Osteocyte (in vitro differentiated cells): ENCODE measurements around the gene PARK7. TPM values are rescaled to one million over a fixed set of nuclear protein-coding genes. Genes with fewer than 3 reads are reported as not detected.

Experiments
- DNase-seq: peaks from one replicate; pipeline ENCODE4 v3.0.0; 2021; ENCODE audit warnings: mixed read lengths; ENCODE audit not compliant: unreplicated experiment; ENCODE audit errors: extremely low spot score
- H3K27ac Mint-ChIP-seq: one replicate; pipeline ENCODE4 v1.8.0; 2021; ENCODE audit warnings: mild to moderate bottlenecking, mixed read lengths; ENCODE audit not compliant: unreplicated experiment
- H3K27me3 Mint-ChIP-seq: one replicate; pipeline ENCODE4 v1.8.0; 2021; ENCODE audit warnings: mixed read lengths; ENCODE audit not compliant: unreplicated experiment
- H3K36me3 Mint-ChIP-seq: one replicate; pipeline ENCODE4 v1.8.0; 2021; ENCODE audit warnings: mixed read lengths; ENCODE audit not compliant: unreplicated experiment
- H3K4me1 Mint-ChIP-seq: one replicate; pipeline ENCODE4 v1.8.0; 2021; ENCODE audit warnings: mixed read lengths; ENCODE audit not compliant: unreplicated experiment
- H3K4me3 Mint-ChIP-seq: one replicate; pipeline ENCODE4 v1.8.0; 2021; ENCODE audit warnings: mild to moderate bottlenecking, moderate library complexity, mixed read lengths; ENCODE audit not compliant: unreplicated experiment
- H3K9me3 Mint-ChIP-seq: one replicate; pipeline ENCODE4 v1.8.0; 2021; ENCODE audit warnings: mixed read lengths; ENCODE audit not compliant: unreplicated experiment
- total RNA-seq: library from RNA; stranded (reverse); gene quantifications from 2 replicates; pipeline ENCODE4 v1.2.1, GENCODE V29; 2021
- TF ChIP-seq, protein P1 (sequence below): fragments of 200-600 bp; sonication (generic); IDR thresholded peaks from 2 replicates; pipeline ENCODE4 v1.5.0; 2021; ENCODE audit warnings: antibody characterized with exemption, mild to moderate bottlenecking, moderate library complexity

The PARK7 gene
- total RNA-seq, 1 donor from 2014 or later = 263 TPM

DNA sequence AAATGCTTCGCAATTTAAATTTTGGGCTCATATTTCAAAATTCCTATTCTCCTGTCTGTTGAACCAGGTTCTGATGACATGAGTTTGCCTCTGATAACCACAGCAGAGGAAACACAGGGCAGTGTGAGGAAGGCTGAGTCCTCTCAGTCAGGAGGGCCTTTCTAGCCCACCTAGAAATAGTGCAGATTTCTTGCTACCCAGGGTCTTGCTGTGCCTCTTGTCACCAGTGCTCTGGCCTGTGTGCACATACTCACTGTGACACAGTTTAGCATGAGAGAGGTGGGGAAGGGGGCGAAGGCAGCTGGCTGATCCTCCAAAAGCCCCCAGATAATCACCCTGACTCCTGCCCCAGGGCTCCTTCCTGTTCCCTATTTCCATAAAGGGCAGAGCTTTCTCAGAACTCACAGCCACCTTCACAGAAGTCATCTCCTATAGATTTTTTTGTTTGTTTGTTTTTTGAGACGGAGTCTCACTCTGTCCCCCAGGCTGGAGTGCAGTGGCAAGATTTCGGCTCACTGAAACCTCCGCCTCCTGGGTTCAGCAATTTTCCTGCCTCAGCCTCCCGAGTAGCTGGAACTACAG is 40.9 kb downstream of the PARK7 start:
- Mint-ChIP-seq H3K27me3 (no peaks in the 10 kb centered on the region), H3K4me1 (peaks cover 29% of the 10 kb centered on the region), H3K4me3 (no peak overlapping the region), H3K36me3 (no peaks in the 10 kb centered on the region), H3K9me3 (no peaks in the 10 kb centered on the region), H3K27ac (no peak overlapping the region)
- DNase-seq = no peak
- TF ChIP-seq, protein P1, sequence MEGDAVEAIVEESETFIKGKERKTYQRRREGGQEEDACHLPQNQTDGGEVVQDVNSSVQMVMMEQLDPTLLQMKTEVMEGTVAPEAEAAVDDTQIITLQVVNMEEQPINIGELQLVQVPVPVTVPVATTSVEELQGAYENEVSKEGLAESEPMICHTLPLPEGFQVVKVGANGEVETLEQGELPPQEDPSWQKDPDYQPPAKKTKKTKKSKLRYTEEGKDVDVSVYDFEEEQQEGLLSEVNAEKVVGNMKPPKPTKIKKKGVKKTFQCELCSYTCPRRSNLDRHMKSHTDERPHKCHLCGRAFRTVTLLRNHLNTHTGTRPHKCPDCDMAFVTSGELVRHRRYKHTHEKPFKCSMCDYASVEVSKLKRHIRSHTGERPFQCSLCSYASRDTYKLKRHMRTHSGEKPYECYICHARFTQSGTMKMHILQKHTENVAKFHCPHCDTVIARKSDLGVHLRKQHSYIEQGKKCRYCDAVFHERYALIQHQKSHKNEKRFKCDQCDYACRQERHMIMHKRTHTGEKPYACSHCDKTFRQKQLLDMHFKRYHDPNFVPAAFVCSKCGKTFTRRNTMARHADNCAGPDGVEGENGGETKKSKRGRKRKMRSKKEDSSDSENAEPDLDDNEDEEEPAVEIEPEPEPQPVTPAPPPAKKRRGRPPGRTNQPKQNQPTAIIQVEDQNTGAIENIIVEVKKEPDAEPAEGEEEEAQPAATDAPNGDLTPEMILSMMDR = no peak

DNA sequence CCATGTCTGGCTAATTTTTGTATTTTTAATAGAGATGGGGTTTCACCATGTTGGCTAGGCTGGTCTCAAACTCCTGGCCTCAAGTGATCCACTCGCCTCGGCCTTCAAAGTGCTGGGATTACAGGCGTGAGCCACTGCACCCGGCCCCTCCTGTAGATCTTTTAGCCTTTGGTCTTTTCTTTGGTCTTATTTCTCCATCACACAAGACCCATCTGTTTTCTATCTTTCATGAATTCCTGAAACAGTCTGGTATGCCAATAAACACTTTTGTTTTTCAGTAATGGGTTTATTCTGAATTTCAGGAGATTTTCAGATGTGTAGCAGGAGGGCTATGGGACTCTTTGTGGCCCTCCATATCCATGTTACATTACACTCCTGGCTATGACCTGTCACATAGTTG is 41.4 kb downstream of the PARK7 start:
- Mint-ChIP-seq H3K27ac (peak overlapping the region; percentile 1), H3K9me3 (no peaks in the 10 kb centered on the region), H3K27me3 (no peaks in the 10 kb centered on the region), H3K36me3 (no peaks in the 10 kb centered on the region), H3K4me3 (no peak overlapping the region), H3K4me1 (peaks cover 29% of the 10 kb centered on the region)
- TF ChIP-seq, protein P1 = no peak
- no peak for DNase-seq

DNA sequence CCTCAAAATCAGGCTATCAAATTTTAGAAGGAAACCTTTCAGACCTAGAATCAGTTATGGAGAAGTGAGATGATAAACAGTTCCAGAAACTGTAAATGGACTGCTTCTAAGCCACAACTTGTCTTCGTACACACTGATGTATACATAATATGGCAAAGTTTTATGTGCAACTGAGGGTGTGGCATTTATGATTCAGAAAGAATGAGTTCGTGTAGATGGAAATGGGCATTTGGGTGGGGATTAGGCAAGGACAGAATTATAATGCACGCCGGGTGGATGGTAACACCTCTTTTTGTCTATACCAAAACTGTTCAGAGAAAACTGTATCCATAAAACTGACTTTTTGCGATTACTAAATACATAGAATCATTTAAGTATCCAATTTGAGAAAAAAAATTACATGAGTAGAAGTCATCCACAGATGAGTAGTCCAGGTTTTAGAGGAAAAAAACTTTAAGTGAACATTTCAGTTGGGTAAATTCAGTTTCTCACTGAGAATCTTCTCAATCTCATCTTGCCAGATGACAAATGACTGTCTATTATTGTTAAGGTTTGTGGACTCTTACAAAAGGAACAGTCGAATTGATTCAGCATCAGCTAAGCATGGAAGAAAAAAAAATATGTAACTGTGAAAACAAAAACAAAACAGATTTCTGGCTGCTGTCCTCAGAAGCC is 42.1 kb downstream of the PARK7 start:
- TF ChIP-seq, protein P1 = no peak
- Mint-ChIP-seq H3K9me3 (no peaks in the 10 kb centered on the region), H3K36me3 (no peaks in the 10 kb centered on the region), H3K4me3 (no peak overlapping the region), H3K27me3 (no peaks in the 10 kb centered on the region), H3K27ac (no peak overlapping the region), H3K4me1 (peaks cover 29% of the 10 kb centered on the region)
- no peak for DNase-seq

DNA sequence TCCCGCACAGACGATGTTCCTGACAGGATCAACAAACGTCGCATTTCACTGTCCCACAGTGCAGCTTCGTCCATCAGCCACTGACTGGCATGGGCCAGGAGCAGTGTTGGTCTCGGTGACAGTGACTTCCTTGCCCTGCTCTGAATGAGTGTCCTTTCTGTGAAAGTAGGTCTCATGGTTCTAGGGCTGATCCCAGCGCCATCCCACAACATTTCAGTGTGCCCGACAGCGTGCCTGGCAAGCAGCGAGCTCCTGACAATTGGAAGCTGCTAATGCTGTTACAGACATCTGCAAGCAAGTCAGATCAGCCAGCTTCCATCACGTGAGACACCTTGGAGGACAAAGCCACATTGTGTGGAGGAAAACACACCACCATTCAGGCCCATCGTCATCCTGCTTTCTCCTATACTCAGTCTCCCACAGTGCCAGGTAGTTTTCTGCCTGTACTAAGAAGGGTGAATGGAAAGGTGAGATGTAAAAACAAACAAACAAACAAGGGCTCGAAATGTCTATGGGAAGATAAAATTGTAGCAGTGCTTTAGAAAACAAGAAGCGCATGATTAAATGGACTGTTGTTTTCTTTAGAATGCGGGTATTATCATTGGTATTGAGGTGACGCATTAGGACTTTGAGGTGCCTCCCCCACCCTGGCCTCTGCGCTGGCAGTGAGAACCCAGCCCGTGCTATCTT is 42.7 kb downstream of the PARK7 start:
- Mint-ChIP-seq H3K27ac (peak overlapping the region; percentile 84), H3K27me3 (no peaks in the 10 kb centered on the region), H3K4me3 (no peak overlapping the region), H3K9me3 (no peaks in the 10 kb centered on the region), H3K4me1 (peaks cover 29% of the 10 kb centered on the region), H3K36me3 (peaks cover under 1% of the 10 kb centered on the region)
- DNase-seq = no peak
- TF ChIP-seq, protein P1 = no peak
